ENCODE measurements around the gene GCH1. TPM values are rescaled to one million over a fixed set of nuclear protein-coding genes. Genes with fewer than 3 reads are reported as not detected.

Gene GCH1
- total RNA-seq, 1 donor from 2014 or later: 15.0 TPM

- TF ChIP-seq CTCF (conservative IDR thresholded peaks at IDR 0.05; ENCODE audit: low read depth, low read length): no peak
- no peak for DNase-seq (ENCODE audit: low read depth)
- no peak overlapping the region for H3K4me3 ChIP-seq (ENCODE audit: low read depth, low read length)
Measured at GRCh38 chr14:54848910-54849309, 53.7 kb downstream of the GCH1 start.

GRCh38 chr14:54845641-54846040 lies 57.0 kb downstream of the GCH1 start:
- H3K4me3 ChIP-seq (ENCODE audit: low read depth, low read length): no peak overlapping the region
- no peak for TF ChIP-seq CTCF (conservative IDR thresholded peaks at IDR 0.05; ENCODE audit: low read depth, low read length)
- no peak for DNase-seq (ENCODE audit: low read depth)

GRCh38 chr14:54844479-54844878 lies 58.1 kb downstream of the GCH1 start:
- TF ChIP-seq CTCF (conservative IDR thresholded peaks at IDR 0.05; ENCODE audit: low read depth, low read length): no peak
- DNase-seq (ENCODE audit: low read depth): no peak
- H3K4me3 ChIP-seq (ENCODE audit: low read depth, low read length): no peak overlapping the region

GRCh38 chr14:54840798-54841197 lies 61.8 kb downstream of the GCH1 start:
- no peak for DNase-seq (ENCODE audit: low read depth)
- no peak overlapping the region for H3K4me3 ChIP-seq (ENCODE audit: low read depth, low read length)
- TF ChIP-seq CTCF (conservative IDR thresholded peaks at IDR 0.05; ENCODE audit: low read depth, low read length): no peak

GRCh38 chr14:54840336-54840735 lies 62.3 kb downstream of the GCH1 start:
- TF ChIP-seq CTCF (conservative IDR thresholded peaks at IDR 0.05; ENCODE audit: low read depth, low read length): no peak
- H3K4me3 ChIP-seq (ENCODE audit: low read depth, low read length): no peak overlapping the region
- DNase-seq (ENCODE audit: low read depth): no peak

- DNase-seq (ENCODE audit: low read depth): no peak
- H3K4me3 ChIP-seq (ENCODE audit: low read depth, low read length): no peak overlapping the region
- no peak for TF ChIP-seq CTCF (conservative IDR thresholded peaks at IDR 0.05; ENCODE audit: low read depth, low read length)
Measured at GRCh38 chr14:54839701-54840119, 62.9 kb downstream of the GCH1 start.

GRCh38 chr14:54838931-54839512 lies 63.6 kb downstream of the GCH1 start:
- DNase-seq (ENCODE audit: low read depth): no peak
- no peak for TF ChIP-seq CTCF (conservative IDR thresholded peaks at IDR 0.05; ENCODE audit: low read depth, low read length)
- H3K4me3 ChIP-seq (ENCODE audit: low read depth, low read length): no peak overlapping the region
